GM12892 (cell line): ENCODE results near the gene CORO1C.

ENCODE experiments used
- POLR2A ChIP-seq: IDR thresholded peaks from 2 replicates; pipeline ENCODE4 v1.6.1; 2011; ENCODE audit warnings: low read depth, low read length, control low read depth
- POLR2AphosphoS5 ChIP-seq: IDR thresholded peaks from 2 replicates; pipeline ENCODE4 v1.6.1; 2011; ENCODE audit warnings: low read depth, low read length, control low read depth

DNA sequence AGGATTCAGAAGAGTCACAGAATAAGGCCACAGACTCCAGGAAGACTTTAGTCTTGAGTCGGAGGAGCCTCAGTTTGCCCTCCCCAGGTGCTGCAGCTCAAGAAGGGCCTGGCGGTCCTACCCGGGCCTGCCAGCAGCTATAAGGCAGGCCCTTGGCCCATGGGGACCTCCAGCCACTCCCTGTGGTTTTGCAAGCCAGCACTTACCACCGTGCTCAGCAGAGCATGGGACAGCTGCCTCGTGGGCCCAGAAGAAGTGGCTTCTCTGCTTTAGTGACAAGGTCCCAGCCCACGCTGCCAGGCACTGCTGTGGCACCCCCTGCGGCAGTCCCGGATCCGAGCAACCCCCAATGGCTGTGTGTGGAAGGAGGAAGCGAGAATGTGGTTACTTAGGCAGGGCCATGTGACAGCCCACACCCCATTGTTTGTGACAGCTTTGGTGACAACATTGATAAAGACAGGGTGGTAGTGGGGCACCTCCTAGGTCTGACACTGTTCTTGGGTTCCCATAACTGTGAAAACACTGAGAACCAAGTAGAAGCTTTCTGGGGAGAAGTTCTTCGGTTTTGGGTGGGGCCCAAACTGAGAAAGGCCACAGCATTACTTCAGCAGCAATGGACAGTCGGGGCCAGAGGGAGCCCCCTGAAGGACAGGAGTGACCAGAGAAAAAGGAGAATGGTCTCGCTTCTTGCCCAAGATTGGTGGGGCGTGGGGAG is 97.6 kb downstream of the CORO1C start, which contains the start of gene SELPLG:
- TF ChIP-seq POLR2AphosphoS5 (peak; percentile 32; the same call in 1 of the 2 replicates), POLR2A (no peak; the same call in 1 of the 2 replicates)
